HEK293 (cell line): ENCODE results near the gene ASCL2.

Experiments used
- ZFP69B ChIP-seq: fragments of 450-650 bp; formaldehyde crosslinking; IDR thresholded peaks from 2 replicates; pipeline ENCODE4 v1.5.1; 2016; ENCODE audit warnings: missing biosample characterization, missing genetic modification characterization
- ZNF24 ChIP-seq: fragments of 450-650 bp; formaldehyde crosslinking; IDR thresholded peaks from 2 replicates; pipeline ENCODE4 v1.5.1; 2016; ENCODE audit warnings: missing biosample characterization, missing genetic modification characterization
- ZNF274 ChIP-seq, 2 experiments: fragments of 200-500 bp in 1 of 2; fragments of 450-650 bp in 1 of 2; sonication (Bioruptor generic) in 1 of 2; formaldehyde crosslinking in 1 of 2; IDR thresholded peaks; 2 replicates each; pipeline versions ENCODE4 v1.5.1 to v1.6.1; 2014 to 2016; ENCODE audit warnings: borderline replicate concordance in 1 of 2, inconsistent platforms in 1 of 2, low read length in 1 of 2, missing biosample characterization in 1 of 2, missing genetic modification characterization in 1 of 2
- ZNF623 ChIP-seq: fragments of 450-650 bp; formaldehyde crosslinking; IDR thresholded peaks from 2 replicates; pipeline ENCODE4 v1.5.1; 2016; ENCODE audit warnings: missing biosample characterization, missing genetic modification characterization
- ZNF670 ChIP-seq: fragments of 450-650 bp; formaldehyde crosslinking; IDR thresholded peaks from 2 replicates; pipeline ENCODE4 v1.5.1; 2016; ENCODE audit warnings: missing biosample characterization, missing genetic modification characterization, low read depth
- ZNF707 ChIP-seq: fragments of 450-650 bp; formaldehyde crosslinking; IDR thresholded peaks from 2 replicates; pipeline ENCODE4 v1.5.1; 2016; ENCODE audit warnings: missing biosample characterization, missing genetic modification characterization
- ZNF776 ChIP-seq: fragments of 450-650 bp; formaldehyde crosslinking; IDR thresholded peaks from 2 replicates; pipeline ENCODE4 v1.5.0; 2017; ENCODE audit warnings: missing biosample characterization, missing genetic modification characterization, borderline replicate concordance
- ZNF777 ChIP-seq: fragments of 450-650 bp; formaldehyde crosslinking; IDR thresholded peaks from 2 replicates; pipeline ENCODE4 v1.5.1; 2017; ENCODE audit warnings: missing biosample characterization, missing genetic modification characterization, borderline replicate concordance
- ZNF785 ChIP-seq: fragments of 450-650 bp; formaldehyde crosslinking; IDR thresholded peaks from 2 replicates; pipeline ENCODE4 v1.5.1; 2016; ENCODE audit warnings: missing biosample characterization, missing genetic modification characterization
- ZNF843 ChIP-seq: fragments of 450-650 bp; formaldehyde crosslinking; IDR thresholded peaks from 2 replicates; pipeline ENCODE4 v1.5.1; 2016; ENCODE audit warnings: missing biosample characterization, missing genetic modification characterization
- TF ChIP-seq, protein P1 (sequence below): fragments of 450-650 bp; formaldehyde crosslinking; IDR thresholded peaks from 2 replicates; pipeline ENCODE4 v1.5.1; 2016; ENCODE audit warnings: missing biosample characterization, missing genetic modification characterization
- TF ChIP-seq, protein P2 (sequence below): fragments of 450-650 bp; formaldehyde crosslinking; conservative IDR thresholded peaks from 2 replicates; pipeline ENCODE4 v1.5.1; 2016; ENCODE audit warnings: low read depth, missing biosample characterization, missing genetic modification characterization
- TF ChIP-seq, protein P3 (sequence below): fragments of 450-650 bp; formaldehyde crosslinking; IDR thresholded peaks from 2 replicates; pipeline ENCODE4 v1.5.1; 2016; ENCODE audit warnings: missing biosample characterization, missing genetic modification characterization
- TF ChIP-seq, protein P4 (sequence below): fragments of 450-650 bp; formaldehyde crosslinking; IDR thresholded peaks from 2 replicates; pipeline ENCODE4 v1.5.1; 2016; ENCODE audit warnings: missing biosample characterization, missing genetic modification characterization

DNA sequence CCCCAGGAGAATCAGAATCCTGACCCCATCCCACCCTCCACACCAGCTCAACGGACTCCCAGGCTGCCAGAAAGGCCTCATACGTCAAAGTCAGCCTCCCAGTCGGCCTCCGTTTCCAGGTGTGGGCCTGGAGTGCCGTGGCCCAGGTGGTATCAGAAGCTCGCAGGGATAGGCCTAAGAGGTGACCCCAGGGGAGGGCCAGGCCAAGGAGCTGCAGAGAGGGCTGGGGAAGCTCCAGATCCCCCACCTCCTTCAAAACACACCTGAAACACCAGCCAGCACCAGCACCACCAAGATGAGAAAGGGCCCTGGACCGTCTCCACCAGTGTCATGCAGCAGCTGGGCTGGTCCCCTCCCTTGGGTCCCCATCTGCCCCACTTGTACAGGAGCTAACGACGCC is 20.3 kb downstream of the ASCL2 start:
- TF ChIP-seq, protein P1, sequence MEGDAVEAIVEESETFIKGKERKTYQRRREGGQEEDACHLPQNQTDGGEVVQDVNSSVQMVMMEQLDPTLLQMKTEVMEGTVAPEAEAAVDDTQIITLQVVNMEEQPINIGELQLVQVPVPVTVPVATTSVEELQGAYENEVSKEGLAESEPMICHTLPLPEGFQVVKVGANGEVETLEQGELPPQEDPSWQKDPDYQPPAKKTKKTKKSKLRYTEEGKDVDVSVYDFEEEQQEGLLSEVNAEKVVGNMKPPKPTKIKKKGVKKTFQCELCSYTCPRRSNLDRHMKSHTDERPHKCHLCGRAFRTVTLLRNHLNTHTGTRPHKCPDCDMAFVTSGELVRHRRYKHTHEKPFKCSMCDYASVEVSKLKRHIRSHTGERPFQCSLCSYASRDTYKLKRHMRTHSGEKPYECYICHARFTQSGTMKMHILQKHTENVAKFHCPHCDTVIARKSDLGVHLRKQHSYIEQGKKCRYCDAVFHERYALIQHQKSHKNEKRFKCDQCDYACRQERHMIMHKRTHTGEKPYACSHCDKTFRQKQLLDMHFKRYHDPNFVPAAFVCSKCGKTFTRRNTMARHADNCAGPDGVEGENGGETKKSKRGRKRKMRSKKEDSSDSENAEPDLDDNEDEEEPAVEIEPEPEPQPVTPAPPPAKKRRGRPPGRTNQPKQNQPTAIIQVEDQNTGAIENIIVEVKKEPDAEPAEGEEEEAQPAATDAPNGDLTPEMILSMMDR (tag by site-specific recombination): no peak
- TF ChIP-seq ZFP69B (tag by site-specific recombination) (no peak), ZNF776 (no peak), ZNF24 (tag by site-specific recombination) (no peak), ZNF785 (tag by site-specific recombination) (no peak), ZNF670 (tag by site-specific recombination) (no peak), ZNF707 (tag by site-specific recombination) (no peak), ZNF843 (tag by site-specific recombination) (no peak), ZNF777 (tag by site-specific recombination) (no peak), ZNF623 (tag by site-specific recombination) (no peak), ZNF274 (IDR thresholded peaks at IDR 0.05; ENCODE audit: low read length) (no peak), ZNF274 (tag by site-specific recombination; IDR thresholded peaks at IDR 0.05; ENCODE audit: borderline replicate concordance) (no peak)
- TF ChIP-seq, protein P2, sequence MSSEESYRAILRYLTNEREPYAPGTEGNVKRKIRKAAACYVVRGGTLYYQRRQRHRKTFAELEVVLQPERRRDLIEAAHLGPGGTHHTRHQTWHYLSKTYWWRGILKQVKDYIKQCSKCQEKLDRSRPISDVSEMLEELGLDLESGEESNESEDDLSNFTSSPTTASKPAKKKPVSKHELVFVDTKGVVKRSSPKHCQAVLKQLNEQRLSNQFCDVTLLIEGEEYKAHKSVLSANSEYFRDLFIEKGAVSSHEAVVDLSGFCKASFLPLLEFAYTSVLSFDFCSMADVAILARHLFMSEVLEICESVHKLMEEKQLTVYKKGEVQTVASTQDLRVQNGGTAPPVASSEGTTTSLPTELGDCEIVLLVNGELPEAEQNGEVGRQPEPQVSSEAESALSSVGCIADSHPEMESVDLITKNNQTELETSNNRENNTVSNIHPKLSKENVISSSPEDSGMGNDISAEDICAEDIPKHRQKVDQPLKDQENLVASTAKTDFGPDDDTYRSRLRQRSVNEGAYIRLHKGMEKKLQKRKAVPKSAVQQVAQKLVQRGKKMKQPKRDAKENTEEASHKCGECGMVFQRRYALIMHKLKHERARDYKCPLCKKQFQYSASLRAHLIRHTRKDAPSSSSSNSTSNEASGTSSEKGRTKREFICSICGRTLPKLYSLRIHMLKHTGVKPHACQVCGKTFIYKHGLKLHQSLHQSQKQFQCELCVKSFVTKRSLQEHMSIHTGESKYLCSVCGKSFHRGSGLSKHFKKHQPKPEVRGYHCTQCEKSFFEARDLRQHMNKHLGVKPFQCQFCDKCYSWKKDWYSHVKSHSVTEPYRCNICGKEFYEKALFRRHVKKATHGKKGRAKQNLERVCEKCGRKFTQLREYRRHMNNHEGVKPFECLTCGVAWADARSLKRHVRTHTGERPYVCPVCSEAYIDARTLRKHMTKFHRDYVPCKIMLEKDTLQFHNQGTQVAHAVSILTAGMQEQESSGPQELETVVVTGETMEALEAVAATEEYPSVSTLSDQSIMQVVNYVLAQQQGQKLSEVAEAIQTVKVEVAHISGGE (tag by site-specific recombination): no peak
- TF ChIP-seq, protein P3, sequence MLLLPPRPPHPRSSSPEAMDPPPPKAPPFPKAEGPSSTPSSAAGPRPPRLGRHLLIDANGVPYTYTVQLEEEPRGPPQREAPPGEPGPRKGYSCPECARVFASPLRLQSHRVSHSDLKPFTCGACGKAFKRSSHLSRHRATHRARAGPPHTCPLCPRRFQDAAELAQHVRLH (tag by site-specific recombination): no peak
- TF ChIP-seq, protein P4, sequence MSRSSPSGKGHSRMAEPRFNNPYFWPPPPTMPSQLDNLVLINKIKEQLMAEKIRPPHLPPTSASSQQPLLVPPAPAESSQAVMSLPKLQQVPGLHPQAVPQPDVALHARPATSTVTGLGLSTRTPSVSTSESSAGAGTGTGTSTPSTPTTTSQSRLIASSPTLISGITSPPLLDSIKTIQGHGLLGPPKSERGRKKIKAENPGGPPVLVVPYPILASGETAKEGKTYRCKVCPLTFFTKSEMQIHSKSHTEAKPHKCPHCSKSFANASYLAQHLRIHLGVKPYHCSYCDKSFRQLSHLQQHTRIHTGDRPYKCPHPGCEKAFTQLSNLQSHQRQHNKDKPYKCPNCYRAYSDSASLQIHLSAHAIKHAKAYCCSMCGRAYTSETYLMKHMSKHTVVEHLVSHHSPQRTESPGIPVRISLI (tag by site-specific recombination): no peak
